Heart left ventricle (tissue), 16 donors: Measurements from ENCODE around the gene TEDDM1. TPM values are rescaled to one million over a fixed set of nuclear protein-coding genes. Genes with fewer than 3 reads are reported as not detected.

Experiments used
- ATAC-seq, 4 donors: fragments of 200-7000 bp; cut with Tn5 transposase; one replicate each; pipeline ENCODE4 v1.9.1; 2020 to 2022; ENCODE audit warnings: moderate library complexity in 4 of 4, mild to moderate bottlenecking in 3 of 4, moderate number of reproducible peaks in 1 of 4
- DNase-seq, 5 donors: peaks; one replicate each; pipeline ENCODE4 v3.0.0-alpha.2; 2020
- H3K27ac ChIP-seq, 12 donors: fragments of 200-600 bp; sonication (generic) in 4 of 12; one replicate each; pipeline versions ENCODE4 v1.5.0 to v1.8.0; 2016 to 2022; ENCODE audit warnings: mild to moderate bottlenecking in 2 of 12
- H3K27me3 ChIP-seq, 9 donors: fragments of 200-600 bp; sonication (generic) in 2 of 9; one replicate each; pipeline versions ENCODE4 v1.5.1 to v1.8.0; 2016 to 2022; ENCODE audit warnings: mild to moderate bottlenecking in 3 of 9
- H3K36me3 ChIP-seq, 9 donors: fragments of 200-600 bp; sonication (generic) in 2 of 9; one replicate each; pipeline versions ENCODE4 v1.5.0 to v1.8.0; 2018 to 2022; ENCODE audit warnings: mild to moderate bottlenecking in 2 of 9
- H3K4me1 ChIP-seq, 12 donors: fragments of 200-600 bp; sonication (generic) in 4 of 12; one replicate each; pipeline versions ENCODE4 v1.5.0 to v1.8.0; 2016 to 2022; ENCODE audit warnings: mild to moderate bottlenecking in 3 of 12
- H3K4me3 ChIP-seq, 12 donors: fragments of 200-600 bp; sonication (generic) in 4 of 12; one replicate each; pipeline versions ENCODE4 v1.5.0 to v1.8.0; 2017 to 2022; ENCODE audit warnings: mild to moderate bottlenecking in 9 of 12, moderate library complexity in 4 of 12
- H3K9me3 ChIP-seq, 12 donors: fragments of 200-600 bp; sonication (generic) in 4 of 12; one replicate each; pipeline versions ENCODE4 v1.5.0 to v1.8.0; 2016 to 2022; ENCODE audit warnings: mild to moderate bottlenecking in 1 of 12
- CTCF ChIP-seq, 12 donors: fragments of 200-600 bp; sonication (generic) in 4 of 12; IDR thresholded peaks; one replicate each; pipeline versions ENCODE4 v1.5.0 to v1.8.0; 2018 to 2022; ENCODE audit warnings: antibody characterized with exemption in 12 of 12, mild to moderate bottlenecking in 5 of 12
- POLR2A ChIP-seq, 2 donors: fragments of 450-650 bp; IDR thresholded peaks; one replicate each; pipeline ENCODE4 v1.6.1; 2017; ENCODE audit warnings: antibody characterized with exemption in 2 of 2, mild to moderate bottlenecking in 2 of 2, moderate library complexity in 2 of 2
- WGBS, 4 donors: extraction: QIAGEN DNeasy Blood & Tissue Kit in 2 of 4; methylation state at CpG; one replicate each; pipeline versions ENCODE4 v1.1.5 to v1.1.7; 2013 to 2018; 5-methylcytosine and 5-hydroxymethylcytosine counted together
- intact Hi-C, 10 donors: fragments of 100-400 bp; cut with DNase I; formaldehyde crosslinking; loops; one replicate each; pipeline versions ENCODE4 v1.11.1 to v1.14.2; 2022
- polyA plus RNA-seq, 2 donors: library from polyadenylated mRNA; stranded (reverse); fragments of 200-250 nt; gene quantifications; one replicate each; pipeline ENCODE4 v1.2.3, GENCODE V29; 2013
- total RNA-seq, 9 donors: library from RNA; depleted of rRNA in 2 of 9; stranded (reverse); fragments of >200 nt in 2 of 9; fragmentation: NEBNext Ultra II Directional in 3 of 9; extraction: Animal tissue kit (Norgen Biotek cat#: 25700) in 3 of 9; gene quantifications; one replicate each; pipeline versions ENCODE4 v1.1.0 to v1.2.4, GENCODE V29; 2016 to 2023
- donor health status: ischemic (EF 13 %, LVEDD 7.1; RV severe dilation, severe dysfunction).
- donor health status: healthy with polysubstance abuse.
- donor health status: DM: no; HTN: yes; CAD: no.
- donor health status: DM: no; HTN: no; CAD: no.
- donor health status: ischemic (EF 25% LVEDD 6.9; RV normal size, moderate dysfunction).
- donor health status: ischemic (EF 25% LVEDD 5.7; RV mildly dilated, moderate dysfunction).
- donor health status: healthy.
- donor health status: DM: yes; HTN: yes; CAD: no.
- donor health status: ischemic (EF 35%, LVEDD 5.7; RV mildly dilated, moderate dysfunction).
- donor health status: nonischemic (EF 11% LVEDD 7.7; RV severe dilation, severe dysfunction).
- donor health status: DM: yes; HTN: yes; CAD: no.
- donor health status: PGD.
- donor health status: ischemic (EF 29% LVEDD 5.4; RV normal size, mild dysfunction).
- donor health status: nonischemic (EF 23%, LVEDD 6.1; RV moderate dilation, normal function).

The TEDDM1 gene
- total and polyA plus RNA-seq, 11 donors: not detected

- no peaks in the 10 kb centered on the region for H3K36me3 ChIP-seq
- peaks cover 0 to 8% (median 0%) of the 10 kb centered on the region in 12 donors for H3K9me3 ChIP-seq
- H3K27ac ChIP-seq: no peak overlapping the region
- H3K4me3 ChIP-seq: no peak overlapping the region
- WGBS, 4 donors: 83 to 95% (median 93%) methylated on average over 1 of the region's 1 CpG
- H3K4me1 ChIP-seq: no peaks in the 10 kb centered on the region
- intact Hi-C loops: no loop called here
- DNase-seq (no peak), ATAC-seq (no peak)
- TF ChIP-seq CTCF (IDR thresholded peaks at IDR 0.05): no peak
- TF ChIP-seq POLR2A (IDR thresholded peaks at IDR 0.05): no peak
- no peaks in the 10 kb centered on the region for H3K27me3 ChIP-seq
Measured at GRCh38 chr1:182438326-182438725, 37.9 kb upstream of the TEDDM1 start.

DNA sequence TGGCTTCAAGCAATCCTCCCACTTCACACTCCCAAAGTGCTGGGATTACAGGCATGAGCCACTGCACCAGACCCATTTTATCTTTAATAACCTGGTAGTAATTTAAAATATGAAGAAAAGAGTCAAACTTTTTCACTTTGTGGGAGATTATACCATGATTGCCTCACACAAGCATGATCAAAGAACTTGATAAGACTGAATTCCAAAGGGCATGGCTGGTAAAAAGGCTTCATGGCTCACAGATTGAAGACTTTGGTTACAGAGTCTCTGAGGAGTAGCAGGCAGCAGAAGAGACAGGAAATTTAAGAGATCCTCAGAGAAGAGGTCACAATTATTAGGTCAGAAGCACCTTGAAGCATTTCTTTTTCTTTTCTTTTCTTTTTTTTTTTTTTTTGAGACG is 33.1 kb upstream of the TEDDM1 start:
- Histone ChIP-seq H3K27me3 (no peaks in the 10 kb centered on the region), H3K9me3 (peaks cover 0 to 7% (median 0%) of the 10 kb centered on the region in 12 donors), H3K4me3 (no peak overlapping the region), H3K27ac (no peak overlapping the region), H3K4me1 (peaks cover 0 to 7% (median 0%) of the 10 kb centered on the region in 12 donors), H3K36me3 (no peaks in the 10 kb centered on the region)
- DNase-seq (no peak), ATAC-seq (no peak)
- no peak for TF ChIP-seq CTCF (IDR thresholded peaks at IDR 0.05)
- TF ChIP-seq POLR2A (IDR thresholded peaks at IDR 0.05): no peak
- intact Hi-C loops: no loop called here
- 92 to 97% (median 96%) methylated on average over 1 of the region's 1 CpG for WGBS, 4 donors

DNA sequence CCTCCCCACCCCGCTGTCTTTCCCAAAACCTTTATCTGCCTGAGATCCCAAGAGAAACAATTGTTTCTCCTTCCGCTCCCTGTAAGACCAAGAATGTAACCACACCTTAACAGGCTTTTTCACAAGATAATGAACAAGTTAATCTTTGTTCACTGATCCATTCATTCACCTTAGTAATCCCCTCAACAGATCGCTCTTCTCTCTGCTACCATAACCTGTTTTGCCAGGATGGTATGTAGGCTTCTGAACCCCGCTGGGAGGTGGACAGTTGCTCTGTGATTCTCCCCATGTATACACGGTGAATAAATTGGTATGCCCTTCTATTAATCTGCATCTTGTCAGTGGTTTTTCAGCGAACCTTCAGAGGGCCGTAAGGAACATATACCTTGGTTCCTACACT is 30.8 kb upstream of the TEDDM1 start:
- Histone ChIP-seq H3K4me3 (no peak overlapping the region), H3K4me1 (peaks cover 0 to 7% (median 0%) of the 10 kb centered on the region in 12 donors), H3K27me3 (no peaks in the 10 kb centered on the region), H3K9me3 (no peaks in the 10 kb centered on the region), H3K27ac (no peak overlapping the region), H3K36me3 (no peaks in the 10 kb centered on the region)
- intact Hi-C loops: no loop called here
- TF ChIP-seq CTCF (IDR thresholded peaks at IDR 0.05): no peak
- no peak for TF ChIP-seq POLR2A (IDR thresholded peaks at IDR 0.05)
- 89 to 93% (median 90%) methylated on average over 7 of the region's 7 CpGs for WGBS, 4 donors
- DNase-seq: no peak
- no peak for ATAC-seq

GRCh38 chr1:182430263-182431068 is 30.0 kb upstream of the TEDDM1 start:
- no peaks in the 10 kb centered on the region for H3K27me3 ChIP-seq
- no peak overlapping the region for H3K27ac ChIP-seq
- intact Hi-C loops: no loop called here
- 61 to 72% (median 68%) methylated on average over 11 of the region's 11 CpGs for WGBS, 4 donors
- ATAC-seq (no peak), DNase-seq (no peak)
- H3K4me1 ChIP-seq: peaks cover 0 to 7% (median 0%) of the 10 kb centered on the region in 12 donors
- no peak overlapping the region for H3K4me3 ChIP-seq
- TF ChIP-seq POLR2A (IDR thresholded peaks at IDR 0.05) (no peak), CTCF (IDR thresholded peaks at IDR 0.05) (no peak)
- H3K9me3 ChIP-seq: no peaks in the 10 kb centered on the region
- no peaks in the 10 kb centered on the region for H3K36me3 ChIP-seq
